Stomach (tissue), 4 donors: ENCODE data around the gene SMIM24.

ENCODE experiments used
- CTCF ChIP-seq, 7 experiments: fragments of 450-650 bp in 4 of 7; fragments of 200-600 bp in 3 of 7; sonication (generic) in 3 of 7; IDR thresholded peaks; one replicate each; pipeline ENCODE4 v1.5.1; 2016 to 2019; ENCODE audit warnings: antibody characterized with exemption in 7 of 7, control low read depth in 2 of 7, mild to moderate bottlenecking in 1 of 7
- POLR2A ChIP-seq, 4 donors: fragments of 450-650 bp; IDR thresholded peaks; one replicate each; pipeline ENCODE4 v1.6.1; 2016; ENCODE audit warnings: antibody characterized with exemption in 4 of 4, control low read depth in 2 of 4, mild to moderate bottlenecking in 1 of 4, moderate library complexity in 1 of 4

DNA sequence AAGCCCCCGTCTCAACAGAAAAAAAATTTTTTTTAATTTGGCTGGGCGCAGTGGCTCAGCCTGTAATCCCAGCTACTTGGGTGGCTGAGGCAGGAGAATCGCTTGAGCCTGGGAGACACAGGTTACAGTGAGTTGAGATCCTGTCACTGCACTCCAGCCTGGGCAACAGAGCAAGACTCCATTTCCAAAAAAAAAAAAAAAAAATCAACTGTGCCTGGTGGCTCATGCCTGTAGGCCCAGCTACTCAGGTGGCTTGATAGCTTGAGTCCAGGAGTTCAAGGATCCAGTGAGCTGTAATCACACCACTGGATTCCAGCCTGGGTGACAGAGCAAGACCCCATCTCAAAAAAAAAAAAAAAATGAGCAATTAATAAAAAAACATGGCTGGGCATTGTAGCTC lies 21.5 kb upstream of the SMIM24 start:
- TF ChIP-seq POLR2A (IDR thresholded peaks at IDR 0.05), result no peak
- TF ChIP-seq CTCF (IDR thresholded peaks at IDR 0.05), result no peak
